T-helper 2 cell (primary cell): ENCODE measurements around the gene OR6K6.

Experiments
- DNase-seq, 5 experiments: peaks; one replicate each; pipeline versions ENCODE4 v3.0.0 to v3.0.0-alpha.2; 2012 to 2022
- total RNA-seq, 2 donors: gene quantifications; one replicate each; lab custom pipeline; 2026; lab: John Stamatoyannopoulos, UW

OR6K6 gene, protein sequence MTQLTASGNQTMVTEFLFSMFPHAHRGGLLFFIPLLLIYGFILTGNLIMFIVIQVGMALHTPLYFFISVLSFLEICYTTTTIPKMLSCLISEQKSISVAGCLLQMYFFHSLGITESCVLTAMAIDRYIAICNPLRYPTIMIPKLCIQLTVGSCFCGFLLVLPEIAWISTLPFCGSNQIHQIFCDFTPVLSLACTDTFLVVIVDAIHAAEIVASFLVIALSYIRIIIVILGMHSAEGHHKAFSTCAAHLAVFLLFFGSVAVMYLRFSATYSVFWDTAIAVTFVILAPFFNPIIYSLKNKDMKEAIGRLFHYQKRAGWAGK
- total RNA-seq = 0 reads per million in 2 donors

DNA sequence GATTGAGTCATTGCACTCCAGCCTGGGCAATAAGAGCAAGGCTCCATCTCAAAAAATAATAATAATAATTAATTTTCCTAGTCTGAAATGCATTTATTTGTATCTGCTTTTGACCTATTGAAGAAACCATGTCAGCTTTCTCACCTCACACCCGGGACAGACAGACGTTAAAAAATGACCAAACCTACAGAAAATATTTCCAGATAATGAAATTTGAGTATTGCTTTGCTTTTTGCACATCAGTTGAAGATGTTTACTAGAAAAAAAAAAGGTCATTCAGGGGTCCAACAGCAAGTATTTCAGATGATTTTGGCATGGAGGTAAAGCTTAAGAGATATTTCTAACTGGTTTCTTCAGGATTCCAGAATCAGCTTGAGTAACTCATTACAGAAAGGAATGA, at the start of gene OR6K6:
Gene OR6K6 (plus strand): TSS at position 301 of the 400 bp plus-strand sequence. CDS start 168 bp downstream, outside the sequence.
- DNase-seq = no peak

DNA sequence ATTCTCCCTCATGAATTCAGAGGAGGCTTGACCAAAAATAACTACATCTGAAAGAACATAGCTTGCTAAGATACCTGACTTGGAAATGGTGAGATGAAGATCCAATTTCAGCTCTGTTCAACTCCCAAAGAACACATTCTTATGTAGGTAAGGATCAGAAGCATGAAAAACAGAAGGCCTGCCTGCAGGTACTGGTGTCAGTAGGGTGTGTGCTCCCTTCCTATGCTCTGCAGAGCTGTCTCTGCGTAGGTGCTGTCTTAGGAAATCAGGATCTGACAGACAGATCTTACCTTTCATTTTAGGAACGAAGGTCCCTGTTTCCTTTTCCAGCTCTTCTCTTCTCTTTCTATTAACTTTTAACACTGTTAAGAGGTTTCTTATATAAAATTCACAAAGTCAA, 48.4 kb upstream of the OR6K6 start:
- no peak for DNase-seq

DNA sequence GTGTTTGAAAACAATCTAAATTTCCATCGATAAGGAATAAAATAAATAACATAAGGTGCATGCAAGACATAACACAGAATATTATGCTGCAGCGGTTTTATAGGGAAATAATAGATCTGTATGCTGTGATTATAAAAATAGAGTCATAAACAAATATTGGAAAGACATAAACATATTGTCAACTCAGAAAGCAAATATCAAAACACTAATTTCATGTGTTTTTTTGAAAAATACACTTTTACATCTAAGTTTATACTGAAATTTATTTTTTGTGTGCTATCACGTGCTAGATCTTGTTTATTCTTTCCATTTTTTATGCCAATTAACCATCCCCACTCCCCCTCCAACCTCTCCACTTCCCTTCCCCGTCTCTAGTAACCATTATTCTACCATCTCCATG, 43.4 kb upstream of the OR6K6 start:
- no peak for DNase-seq

DNA sequence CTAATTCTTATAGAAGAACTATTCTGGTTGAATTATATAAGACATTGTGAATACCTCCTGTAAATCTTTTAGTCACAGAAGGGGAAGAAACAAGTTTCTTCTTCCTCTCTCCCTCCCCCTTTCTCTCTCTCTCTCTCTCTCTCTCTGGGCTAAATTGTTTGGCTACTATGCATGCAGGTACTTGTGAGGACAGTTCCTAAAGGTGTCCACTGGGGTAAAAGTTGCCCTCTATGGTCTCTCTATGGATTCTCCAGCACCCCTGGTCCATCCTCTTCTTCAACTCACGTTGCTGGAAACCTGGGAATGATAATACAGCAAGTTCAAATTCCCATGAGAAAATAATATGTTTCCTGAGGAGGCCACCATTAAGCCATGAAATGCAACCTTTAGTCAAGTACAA, 39.8 kb upstream of the OR6K6 start:
- peak in 1 of 5 experiments; percentile 8 for DNase-seq

DNA sequence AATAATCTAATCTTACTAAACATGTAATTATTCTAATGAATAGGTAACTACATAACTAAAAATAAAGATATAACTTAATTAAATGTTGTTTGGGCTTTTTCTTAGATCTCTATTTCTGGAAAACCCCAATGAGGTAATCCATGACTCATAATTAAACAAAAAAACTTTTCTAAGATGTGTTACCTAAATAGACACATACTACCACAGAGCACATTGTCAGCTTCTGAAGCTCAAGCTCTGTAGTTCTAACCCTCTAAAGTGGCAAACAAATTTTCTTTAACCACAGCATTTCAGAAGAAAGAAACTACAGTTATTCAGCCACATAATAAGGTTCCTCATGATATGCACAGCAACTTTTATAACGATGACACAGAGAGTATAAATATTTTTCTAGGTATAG, 38.2 kb upstream of the OR6K6 start:
- DNase-seq = peak in 1 of 5 experiments; percentile 93

DNA sequence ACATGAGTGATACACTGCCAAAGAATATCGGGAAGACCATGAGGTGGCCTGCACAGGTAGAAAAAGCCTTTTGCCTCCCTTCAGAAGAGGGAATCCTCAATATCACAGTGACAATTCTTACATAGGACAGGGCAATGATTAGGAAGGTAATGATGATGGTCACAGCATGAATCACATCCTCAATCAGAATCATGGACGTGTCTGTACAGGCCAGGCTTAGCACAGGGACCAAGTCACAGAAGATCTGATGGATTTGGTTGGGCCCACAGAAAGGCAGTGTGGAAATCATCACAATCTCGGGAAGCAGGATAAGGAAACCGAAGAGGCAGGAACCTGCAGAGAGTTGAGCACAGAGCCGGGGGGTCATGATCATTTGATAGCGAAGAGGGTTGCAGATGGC, 37.2 kb upstream of the OR6K6 start:
- DNase-seq = no peak

DNA sequence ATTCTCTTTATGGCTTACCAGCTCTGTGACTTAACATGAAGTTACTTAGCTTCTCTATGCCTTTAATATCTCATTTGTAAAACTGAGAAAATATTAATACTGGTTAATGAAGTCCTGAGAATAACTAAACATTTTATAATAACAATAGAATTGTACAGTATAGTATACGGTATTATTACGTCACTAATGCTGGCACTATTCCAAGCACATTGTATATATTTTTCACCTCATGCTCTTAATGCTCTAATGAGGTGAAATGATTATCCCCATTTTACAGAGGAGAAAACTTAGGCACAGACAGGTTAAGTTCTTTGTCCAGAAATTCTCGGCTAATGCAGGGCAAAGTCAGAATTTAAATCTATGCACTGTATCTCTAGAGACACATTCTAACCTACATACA, 34.9 kb upstream of the OR6K6 start:
- DNase-seq = no peak

DNA sequence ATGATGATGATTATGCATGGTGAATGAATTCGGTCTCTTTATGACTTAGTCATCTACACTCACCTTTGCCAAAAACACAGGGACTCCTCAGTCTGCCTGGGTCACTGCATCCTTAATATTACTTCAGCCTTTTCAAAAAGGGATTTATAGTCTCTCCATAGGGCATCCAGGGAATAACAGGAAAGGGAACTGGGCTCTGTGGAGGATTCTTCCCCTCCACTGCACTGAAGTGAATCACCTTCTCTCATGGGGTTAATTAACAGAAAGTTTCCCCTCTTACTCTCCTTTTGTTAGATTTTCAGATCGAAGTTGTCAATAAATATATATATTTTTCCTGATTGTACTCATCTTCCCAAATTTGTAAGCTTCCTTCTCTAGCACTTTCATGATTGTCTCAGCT, 33.9 kb upstream of the OR6K6 start, which contains the start of gene OR6K3:
Gene OR6K3 (minus strand): TSS at position 101 of the 400 bp plus-strand sequence. CDS start 2,605 bp downstream, outside the sequence.
- DNase-seq = no peak

DNA sequence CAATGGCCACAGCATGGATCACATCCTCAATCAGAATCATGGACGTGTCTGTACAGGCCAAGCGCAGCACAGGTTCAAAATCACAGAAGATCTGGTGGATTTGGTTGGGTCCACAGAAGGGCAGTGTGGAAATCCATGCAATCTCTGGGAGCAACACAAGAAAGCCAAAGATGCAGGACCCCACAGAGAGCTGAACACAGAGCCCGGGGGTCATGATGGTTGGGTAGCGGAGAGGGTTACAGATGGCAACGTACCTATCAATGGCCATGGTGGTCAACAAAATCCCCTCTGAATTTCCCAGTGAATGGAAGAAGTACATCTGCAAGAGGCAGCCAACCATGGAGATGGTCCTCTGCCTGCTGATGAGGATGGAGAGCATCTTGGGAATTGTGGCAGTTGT, 30.1 kb upstream of the OR6K6 start:
- no peak for DNase-seq

DNA sequence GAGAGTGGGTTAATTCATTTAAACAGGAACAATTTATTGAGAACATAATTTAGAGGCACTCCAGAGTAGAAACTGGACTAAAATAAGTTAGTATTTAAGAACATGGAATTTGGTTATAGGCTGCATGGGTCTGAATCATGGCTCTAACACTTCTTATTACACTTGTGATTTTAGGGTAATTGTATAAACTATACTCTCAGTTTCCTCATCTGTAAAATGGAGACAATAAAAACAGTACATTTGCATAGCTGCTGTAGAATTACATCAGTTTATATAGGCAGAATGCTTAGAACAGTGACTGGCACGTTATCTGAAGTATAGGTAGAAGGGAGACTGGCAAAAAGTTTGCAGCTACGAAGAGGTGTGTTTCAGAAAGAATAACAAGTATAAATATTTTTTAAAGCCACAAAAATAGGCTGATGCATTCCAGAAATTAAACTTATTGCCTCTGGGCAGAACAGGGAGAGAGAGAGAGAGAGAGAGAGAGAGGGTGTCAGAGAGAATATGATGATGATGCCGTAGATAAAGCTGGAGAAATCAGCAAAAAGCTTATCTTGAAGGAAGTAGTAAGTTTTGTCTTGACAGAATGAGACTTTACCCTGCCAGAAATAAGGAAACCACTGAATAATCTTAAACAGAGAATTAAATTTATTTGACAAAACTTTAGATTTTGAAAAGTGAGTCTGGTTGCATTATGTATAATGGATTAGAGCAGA, 25.9 kb upstream of the OR6K6 start:
- DNase-seq = peak in 1 of 5 experiments; percentile 12

DNA sequence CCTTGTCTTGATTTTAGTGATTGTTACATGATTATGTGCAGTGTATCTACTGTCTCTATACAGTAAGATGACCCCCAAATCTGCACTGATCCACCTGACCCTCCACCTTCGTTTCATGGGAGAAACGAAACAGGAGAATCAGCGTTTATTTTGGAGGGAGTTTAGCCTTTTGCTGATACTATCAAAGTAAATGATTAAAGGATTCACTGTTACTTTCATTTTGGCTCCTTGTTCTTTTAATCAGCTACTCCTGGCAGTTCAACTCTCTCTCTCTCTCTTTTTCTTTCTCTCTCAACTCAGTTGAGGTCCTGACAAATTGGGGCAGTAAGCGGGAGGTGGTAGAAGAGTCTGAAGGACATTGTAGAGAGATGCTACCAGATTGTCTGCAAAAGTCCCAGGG, 24.1 kb upstream of the OR6K6 start:
- no peak for DNase-seq

DNA sequence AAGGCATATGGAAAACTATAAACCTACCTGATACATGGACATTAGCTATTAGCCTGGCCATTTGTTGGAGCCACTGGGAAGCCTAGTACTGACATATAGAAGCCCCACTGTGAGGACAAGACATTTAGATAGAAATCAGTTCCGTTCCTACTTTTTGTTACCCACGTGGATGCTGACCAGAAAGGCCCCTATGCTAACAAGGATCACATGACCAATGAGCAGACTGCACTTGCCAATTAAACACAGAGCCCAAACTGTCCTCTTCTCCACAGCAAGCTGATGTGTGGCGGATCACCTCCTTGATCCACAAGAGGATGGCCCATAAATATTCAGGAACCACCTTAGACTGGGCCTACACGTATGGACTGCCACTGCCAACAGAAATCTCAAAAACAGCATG, 22.8 kb upstream of the OR6K6 start:
- no peak for DNase-seq

DNA sequence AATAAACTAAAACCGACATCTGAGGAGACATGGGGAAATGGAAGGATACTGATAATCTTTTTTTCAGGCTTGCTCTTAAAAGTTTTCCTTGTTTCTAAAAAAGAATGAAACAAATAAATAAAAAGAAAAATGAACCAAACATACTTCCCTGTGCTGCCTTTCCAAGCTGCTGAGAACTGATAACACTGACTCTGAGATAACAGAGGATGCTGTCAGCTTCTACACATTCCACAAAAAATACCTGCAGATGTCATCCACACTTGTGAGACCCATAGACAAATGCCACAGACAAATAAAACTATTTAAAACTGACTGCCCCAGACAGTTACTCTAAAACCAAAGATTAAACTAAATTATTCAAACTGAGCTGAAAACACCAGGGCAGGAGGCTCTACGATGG, 22.0 kb upstream of the OR6K6 start:
- no peak for DNase-seq

DNA sequence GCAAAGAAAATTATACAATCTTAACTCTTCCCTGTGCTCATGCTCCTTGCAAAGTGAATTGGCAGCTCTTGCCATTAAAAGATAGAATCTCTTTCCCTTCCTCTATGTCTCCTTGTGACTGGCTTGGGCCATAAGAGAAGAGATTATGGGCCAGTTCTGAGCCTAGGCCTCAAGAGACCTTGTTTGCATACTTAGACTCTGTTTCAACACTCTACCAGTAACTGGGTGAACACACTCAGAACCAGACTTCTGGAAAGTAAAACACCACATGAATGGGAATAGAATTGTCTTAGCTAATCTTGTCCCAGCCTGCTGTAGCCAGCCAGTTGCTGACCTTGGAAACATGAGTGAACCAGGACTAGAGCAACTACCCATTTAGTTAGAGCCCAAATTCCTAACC, 18.7 kb upstream of the OR6K6 start:
- DNase-seq = no peak

DNA sequence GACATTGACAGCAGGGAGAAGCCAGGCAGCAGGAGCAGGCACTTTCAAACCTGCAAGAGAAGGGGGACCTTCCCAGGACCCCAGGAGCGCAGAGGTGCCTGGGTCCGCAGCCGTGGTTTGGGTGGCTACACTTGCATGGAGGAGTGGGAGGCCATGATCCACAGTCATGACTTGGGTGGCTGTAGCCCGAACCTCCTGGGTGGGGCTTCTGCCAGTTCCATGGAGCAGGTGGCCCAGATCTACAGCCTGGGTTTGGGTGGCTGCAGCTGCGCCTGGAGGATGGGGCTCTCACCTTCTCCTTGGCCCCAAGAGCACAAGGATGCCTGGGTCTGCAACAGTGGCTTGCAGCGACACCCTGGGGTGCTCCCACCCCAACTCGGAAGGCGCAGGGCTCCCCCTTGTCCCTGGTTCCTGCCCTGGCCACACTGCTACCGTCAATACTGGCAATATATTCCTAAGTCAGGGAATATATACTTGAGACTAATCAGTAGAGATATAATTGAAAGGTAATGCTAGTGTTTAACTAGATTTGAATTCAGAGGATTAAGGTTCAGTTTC, 2.3 kb upstream of the OR6K6 start:
- no peak for DNase-seq

DNA sequence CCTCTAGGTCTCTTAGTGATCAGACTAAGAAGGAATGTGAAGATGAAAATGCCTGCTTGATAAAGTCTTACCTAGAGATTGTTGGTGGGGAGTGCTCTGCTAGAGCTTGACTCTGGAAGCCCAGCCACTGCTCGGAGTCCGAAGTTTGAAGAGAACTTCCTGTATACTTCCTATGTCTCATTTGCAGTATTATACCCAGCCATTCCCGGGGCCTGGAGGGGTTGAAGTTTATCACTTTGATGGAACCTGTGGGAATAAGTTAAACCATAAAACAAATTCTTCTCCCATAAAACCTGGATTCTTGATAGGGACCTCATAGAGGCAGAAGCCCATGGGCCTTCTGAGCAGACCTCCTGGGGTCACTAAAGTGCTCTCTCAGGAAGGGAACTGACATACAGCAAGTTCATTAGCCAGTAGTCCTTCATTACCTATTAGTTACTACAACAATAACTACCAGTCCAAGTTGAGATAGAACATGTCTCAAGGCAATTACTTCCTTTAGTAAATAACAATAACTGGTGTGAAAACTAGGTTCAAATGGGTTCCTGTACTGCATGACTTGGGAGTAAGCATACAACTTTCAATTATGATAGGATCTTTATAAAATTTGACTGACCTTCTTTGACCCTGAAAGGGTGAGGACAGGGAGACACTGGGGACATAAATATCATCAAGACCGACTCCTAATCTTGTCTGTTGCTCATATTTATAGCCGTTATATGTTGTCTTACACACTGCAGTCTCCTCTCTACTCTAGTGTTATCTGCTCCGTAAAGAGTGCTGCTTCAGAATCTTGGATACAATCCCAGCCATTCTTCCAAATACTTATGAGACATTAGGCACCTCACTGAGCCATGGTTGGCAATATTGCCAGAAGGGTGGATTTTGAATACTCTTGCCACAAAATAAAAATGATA, 17.7 kb downstream of the OR6K6 start, which contains the start of gene OR6N1:
Gene OR6N1 (minus strand): TSS at position 246 of the 917 bp plus-strand sequence. CDS start 5,513 bp downstream, outside the sequence.
- no peak for DNase-seq

DNA sequence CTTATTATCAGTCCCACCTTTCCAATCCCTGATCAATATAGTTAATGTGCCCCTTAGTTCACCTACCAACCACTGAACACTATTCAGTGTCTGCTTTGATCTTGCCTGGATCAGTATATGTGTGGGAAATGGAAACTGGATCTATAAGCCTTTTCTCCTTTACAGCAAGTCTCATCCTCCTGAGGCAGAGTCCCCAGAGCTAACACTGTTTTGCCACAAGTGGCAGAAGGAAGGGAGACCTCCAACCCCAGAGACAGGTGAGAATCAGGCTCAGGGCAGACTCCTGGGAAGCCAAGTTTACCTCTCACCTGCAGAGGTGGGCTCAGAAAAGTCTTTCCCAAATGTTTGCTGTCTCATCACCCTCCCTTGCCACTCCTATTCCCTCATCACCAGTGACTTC, 26.6 kb downstream of the OR6K6 start, which contains the start of gene OR6N2:
Gene OR6N2 (minus strand): TSS at position 101 of the 400 bp plus-strand sequence. CDS start 3,569 bp downstream, outside the sequence.
- DNase-seq = no peak

DNA sequence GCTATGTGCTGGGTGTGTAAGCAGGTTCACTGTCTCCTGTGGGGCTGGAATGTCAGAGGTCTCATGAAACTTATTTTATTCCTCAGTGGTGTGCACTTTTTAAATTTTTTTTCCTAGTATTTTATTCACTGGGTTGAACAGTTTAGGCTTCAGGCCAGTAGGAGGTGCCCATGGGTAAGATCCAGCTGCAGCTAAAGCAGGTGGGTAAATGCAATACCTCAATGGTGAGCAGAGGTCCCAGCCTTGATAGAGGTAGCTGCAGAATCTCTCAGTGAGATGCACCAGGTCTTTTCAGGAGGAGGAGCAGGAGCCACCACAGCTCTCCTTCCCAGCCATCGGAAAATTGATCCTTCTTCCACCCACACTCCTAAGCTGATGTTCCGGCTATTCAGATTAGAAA, 39.1 kb downstream of the OR6K6 start:
- DNase-seq = peak in 4 of 5 experiments; percentile 8 to 63 (median 16)

DNA sequence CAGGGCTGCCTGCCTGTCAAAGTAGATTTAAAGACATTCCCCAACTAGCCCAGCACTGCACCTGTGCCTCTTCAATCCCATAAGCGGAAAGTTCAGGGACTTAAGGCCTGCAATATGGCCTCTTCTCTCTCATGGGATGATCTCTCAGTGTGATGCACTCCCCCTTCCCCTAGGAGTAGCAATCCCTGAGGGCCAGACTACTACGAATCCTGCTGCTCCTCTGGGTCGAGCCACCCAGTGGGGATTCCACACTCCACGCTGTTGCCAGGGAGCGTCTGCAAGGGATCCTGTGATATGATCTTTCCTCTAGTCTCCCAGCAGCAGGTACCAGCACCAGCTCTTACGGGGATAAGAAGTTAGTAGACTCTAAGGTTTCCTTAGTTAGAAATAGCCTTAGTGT, 39.7 kb downstream of the OR6K6 start:
- DNase-seq = no peak

DNA sequence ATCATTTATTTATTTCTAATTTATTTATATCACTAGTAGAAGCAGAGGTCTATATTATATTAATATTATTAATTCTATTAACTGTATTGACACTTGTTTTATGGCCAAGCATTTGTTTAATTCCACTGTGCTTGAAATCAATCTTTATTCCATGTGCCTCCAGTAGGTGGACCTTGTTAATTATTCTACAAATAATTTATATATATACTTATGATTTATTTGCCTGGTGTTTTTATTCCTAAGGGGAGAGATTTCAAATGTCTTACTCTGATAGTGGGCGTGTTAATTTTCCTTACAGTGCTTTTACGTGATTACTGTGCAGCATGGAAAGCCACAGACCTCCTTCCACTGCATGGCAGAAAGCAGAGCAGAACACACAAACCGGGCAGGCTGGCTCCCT, 44.0 kb downstream of the OR6K6 start:
- DNase-seq = no peak

DNA sequence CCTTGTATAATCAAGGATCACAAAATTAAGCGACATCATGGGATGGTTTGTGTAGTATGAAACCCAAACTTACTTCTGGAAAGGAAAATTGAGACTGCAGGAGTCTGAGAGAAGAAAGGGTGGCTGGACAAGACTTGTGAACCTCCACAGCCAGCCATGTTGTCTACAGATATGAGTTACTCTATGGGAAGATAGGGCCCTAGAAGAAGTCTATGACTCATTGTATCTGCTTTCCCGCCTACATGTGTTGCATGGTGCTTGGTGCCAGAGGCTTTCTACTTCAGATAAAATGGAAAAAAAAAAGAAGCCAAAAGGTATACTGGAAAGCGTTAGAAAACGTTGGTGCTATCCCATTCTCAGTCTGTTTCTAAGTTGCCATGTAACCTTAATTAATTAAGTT, 45.2 kb downstream of the OR6K6 start:
- DNase-seq = no peak

DNA sequence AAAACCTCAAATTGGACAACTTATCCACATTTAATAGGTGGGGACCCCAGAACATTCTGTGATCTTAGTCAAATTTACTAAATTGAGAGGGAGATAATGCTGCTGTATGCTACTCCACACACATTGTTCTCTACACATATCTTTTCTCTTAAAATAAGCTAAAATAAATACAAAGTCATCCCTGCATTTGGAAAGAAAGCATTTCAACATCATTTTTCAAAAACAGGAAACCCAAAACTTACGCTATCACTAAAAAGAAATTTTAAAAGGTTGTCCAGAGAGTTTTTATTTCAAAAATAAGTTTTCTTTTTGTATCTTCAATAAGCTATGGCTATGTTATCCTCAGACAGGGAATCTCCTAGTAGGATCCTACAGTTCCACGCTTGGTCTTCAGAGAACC, 46.0 kb downstream of the OR6K6 start:
- DNase-seq = no peak
